Measurements from ENCODE around the gene BNIP2. TPM values are rescaled to one million over a fixed set of nuclear protein-coding genes. Genes with fewer than 3 reads are reported as not detected.
"Not testable (repeated sequence)": the region's sequence is repeated elsewhere in the genome, so short reads cannot be mapped to it uniquely, and the experiment has no call there.

The BNIP2 gene
- polyA plus RNA-seq, 2 of the 4 experiments (the other 2 are of a cell fraction), result 101 to 146 TPM

DNA sequence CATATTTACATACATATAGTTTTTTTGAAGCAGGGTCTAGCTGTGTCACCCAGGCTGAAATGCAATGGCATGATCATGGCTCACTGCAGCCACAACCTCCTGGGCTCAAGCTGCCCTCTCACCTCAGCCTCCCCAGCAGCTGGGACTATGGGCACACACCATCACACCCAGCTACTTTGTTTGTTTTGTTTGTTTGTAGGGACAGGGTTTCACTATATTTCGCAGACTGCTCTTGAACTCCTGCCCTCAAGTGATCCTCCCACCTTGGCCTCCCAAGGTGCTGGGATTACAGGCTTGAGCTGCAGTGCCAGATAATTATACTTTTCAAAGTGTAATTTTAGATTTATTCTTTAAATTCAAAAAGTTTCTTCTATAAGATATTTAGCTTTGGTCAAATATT lies 42.0 kb downstream of the BNIP2 start:
- DNase-seq (ENCODE audit: low read depth in 1 of 2, low spot score in 1 of 2) (peak in 1 of 2 experiments; percentile 76), ATAC-seq (peak in 1 of 2 experiments; percentile 75; a peak in 3 of 6 replicates), FAIRE-seq (no peak)
- Histone ChIP-seq H3K27ac (no peak overlapping the region), H3K4me1 (peaks cover 38% of the 10 kb centered on the region), H3K4me3 (no peak overlapping the region), H3K9me3 (peaks cover 3% of the 10 kb centered on the region; the same call in 1 of the 3 replicates), H3K4me2 (peak overlapping the region; percentile 33)
- POLR2A ChIA-PET, result interaction anchor here (1.3 kb wide), 1 partner anchor 10 kb away, joined by 4 read pairs; the partner anchor contains the start of gene GTF2A2
- WGBS (ENCODE audit: missing lambda C conversion rate), result 16% methylated on average over 1 of the region's 1 CpG
- CTCF ChIA-PET, result interaction anchor here (1.4 to 29.8 kb wide), 6 partner anchors 14 to 114 kb away, joined by 3 to 685 read pairs (median 3); no protein-coding TSS in a partner anchor
- TF ChIP-seq RNF2 (IDR thresholded peaks at IDR 0.05; ENCODE audit: borderline replicate concordance, low read depth) (no peak), RFX5 (IDR thresholded peaks at IDR 0.05) (no peak), POLR2AphosphoS2 (conservative IDR thresholded peaks at IDR 0.05; ENCODE audit: low read length) (no peak), ATOH8 (CRISPR knock-in tag; IDR thresholded peaks at IDR 0.05; ENCODE audit: low read depth) (no peak), ESRRA (IDR thresholded peaks at IDR 0.05; ENCODE audit: borderline replicate concordance, low read length) (no peak), GATA3 (IDR thresholded peaks at IDR 0.05; ENCODE audit: borderline replicate concordance) (peak; percentile 47; the same call in 1 of the 2 replicates), HEYL (CRISPR knock-in tag; IDR thresholded peaks at IDR 0.05) (no peak)

- peak; percentile 87 for FAIRE-seq
- no peak for DNase-seq (ENCODE audit: low read depth in 1 of 2, low spot score in 1 of 2)
- H3K9me3 ChIP-seq, result no peaks in the 10 kb centered on the region
- H3K4me3 ChIP-seq, result no peak overlapping the region
- ATAC-seq, result no peak
- ChIA-PET POLR2A (interaction anchor here (0.6 to 1.9 kb wide), 2 partner anchors 11 to 236 kb away, joined by 5 to 6 read pairs; partner anchors contain the start of gene GTF2A2), CTCF (interaction anchor here (0.6 to 29.8 kb wide), 6 partner anchors 13 to 496 kb away, joined by 3 to 685 read pairs (median 4); no protein-coding TSS in a partner anchor)
- TF ChIP-seq, protein P1, sequence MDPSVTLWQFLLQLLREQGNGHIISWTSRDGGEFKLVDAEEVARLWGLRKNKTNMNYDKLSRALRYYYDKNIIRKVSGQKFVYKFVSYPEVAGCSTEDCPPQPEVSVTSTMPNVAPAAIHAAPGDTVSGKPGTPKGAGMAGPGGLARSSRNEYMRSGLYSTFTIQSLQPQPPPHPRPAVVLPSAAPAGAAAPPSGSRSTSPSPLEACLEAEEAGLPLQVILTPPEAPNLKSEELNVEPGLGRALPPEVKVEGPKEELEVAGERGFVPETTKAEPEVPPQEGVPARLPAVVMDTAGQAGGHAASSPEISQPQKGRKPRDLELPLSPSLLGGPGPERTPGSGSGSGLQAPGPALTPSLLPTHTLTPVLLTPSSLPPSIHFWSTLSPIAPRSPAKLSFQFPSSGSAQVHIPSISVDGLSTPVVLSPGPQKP (IDR thresholded peaks at IDR 0.05; ENCODE audit: low read depth, low read length), result no peak
- peaks cover 38% of the 10 kb centered on the region for H3K4me1 ChIP-seq
- H3K4me2 ChIP-seq, result no peak overlapping the region
- H3K27ac ChIP-seq, result no peak overlapping the region
- 91% methylated on average over 1 of the region's 1 CpG for WGBS (ENCODE audit: missing lambda C conversion rate)
Measured at GRCh38 chr15:59646277-59646676, 42.8 kb downstream of the BNIP2 start.

DNA sequence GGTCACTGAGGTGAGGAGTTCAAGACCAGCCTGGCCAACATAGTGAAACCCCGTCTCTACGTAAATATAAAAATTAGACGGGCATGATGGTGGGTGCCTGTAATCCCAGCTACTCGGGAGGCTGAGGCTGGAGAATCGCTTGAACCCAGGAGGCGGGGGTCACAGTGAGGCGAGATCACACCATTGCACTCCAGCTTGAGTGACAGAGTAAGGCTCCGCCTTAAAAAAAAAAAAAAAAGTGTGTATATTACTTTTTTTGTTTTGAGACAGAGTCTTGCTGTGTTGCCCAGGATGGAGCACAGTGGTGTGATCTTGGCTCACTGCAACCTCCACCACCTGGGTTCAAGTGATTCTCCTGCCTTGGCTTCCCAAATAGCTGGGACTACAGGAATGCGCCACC lies 43.3 kb downstream of the BNIP2 start:
- DNase-seq (ENCODE audit: low read depth in 1 of 2, low spot score in 1 of 2); H3K27ac ChIP-seq; ATAC-seq; H3K4me3 ChIP-seq; H3K4me2 ChIP-seq; FAIRE-seq; H3K9me3 ChIP-seq: not testable (repeated sequence)
- H3K4me1 ChIP-seq, result peaks cover 38% of the 10 kb centered on the region
- ChIA-PET CTCF (interaction anchor here (0.6 to 29.8 kb wide), 8 partner anchors 8 to 497 kb away, joined by 3 to 685 read pairs (median 4); no protein-coding TSS in a partner anchor), POLR2A (interaction anchor here (0.6 to 1.9 kb wide), 3 partner anchors 11 to 25 kb away, joined by 3 to 6 read pairs (median 4); partner anchors contain the start of gene GTF2A2)
- 96% methylated on average over 9 of the region's 9 CpGs for WGBS (ENCODE audit: missing lambda C conversion rate)

GRCh38 chr15:59644756-59645155 lies 44.4 kb downstream of the BNIP2 start:
- H3K4me1 ChIP-seq, result peaks cover 28% of the 10 kb centered on the region
- FAIRE-seq (peak; percentile 7), ATAC-seq (peak; percentile 24 to 63; a peak in 4 of 6 replicates), DNase-seq (ENCODE audit: low read depth in 1 of 2, low spot score in 1 of 2) (no peak)
- CTCF ChIA-PET, result interaction anchor here (0.7 to 29.8 kb wide), 10 partner anchors 8 to 111 kb away, joined by 3 to 685 read pairs (median 4); partner anchors contain the start of gene GTF2A2
- H3K27ac ChIP-seq, result no peak overlapping the region
- H3K4me3 ChIP-seq, result no peak overlapping the region
- WGBS (ENCODE audit: missing lambda C conversion rate), result 80% methylated on average over 4 of the region's 4 CpGs
- H3K4me2 ChIP-seq, result no peak overlapping the region
- H3K9me3 ChIP-seq, result no peaks in the 10 kb centered on the region
- POLR2A ChIA-PET, result interaction anchor here (1.4 to 1.9 kb wide), 2 partner anchors 10 to 13 kb away, joined by 4 to 6 read pairs; partner anchors contain the start of gene GTF2A2
- TF ChIP-seq JUN (IDR thresholded peaks at IDR 0.05), result no peak
- no peak for TF ChIP-seq POLR2A (IDR thresholded peaks at IDR 0.05; ENCODE audit: low read length)
- TF ChIP-seq RNF2 (IDR thresholded peaks at IDR 0.05; ENCODE audit: borderline replicate concordance, low read depth), result no peak
- no peak for TF ChIP-seq NR3C1 (IDR thresholded peaks at IDR 0.05)
- TF ChIP-seq, protein P2, sequence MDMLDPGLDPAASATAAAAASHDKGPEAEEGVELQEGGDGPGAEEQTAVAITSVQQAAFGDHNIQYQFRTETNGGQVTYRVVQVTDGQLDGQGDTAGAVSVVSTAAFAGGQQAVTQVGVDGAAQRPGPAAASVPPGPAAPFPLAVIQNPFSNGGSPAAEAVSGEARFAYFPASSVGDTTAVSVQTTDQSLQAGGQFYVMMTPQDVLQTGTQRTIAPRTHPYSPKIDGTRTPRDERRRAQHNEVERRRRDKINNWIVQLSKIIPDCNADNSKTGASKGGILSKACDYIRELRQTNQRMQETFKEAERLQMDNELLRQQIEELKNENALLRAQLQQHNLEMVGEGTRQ (IDR thresholded peaks at IDR 0.05), result no peak
- TF ChIP-seq REST (IDR thresholded peaks at IDR 0.05), result no peak
- no peak for TF ChIP-seq EHMT2 (IDR thresholded peaks at IDR 0.05; ENCODE audit: low read depth)
- TF ChIP-seq JUNB (IDR thresholded peaks at IDR 0.05), result no peak
- TF ChIP-seq EHF (CRISPR knock-in tag; IDR thresholded peaks at IDR 0.05), result no peak
- TF ChIP-seq CHD4 (IDR thresholded peaks at IDR 0.05; ENCODE audit: borderline replicate concordance), result no peak
